PC-9 (cell line): ENCODE results near the gene TNS1. TPM values are rescaled to one million over a fixed set of nuclear protein-coding genes. Genes with fewer than 3 reads are reported as not detected.

Experiments used
- BruUV-seq: library from RNA; stranded (reverse); fragments of 400-500 nt; replicated peaks from 2 replicates; lab custom pipeline; 2021; lab: Mats Ljungman, UMichigan
- CTCF ChIA-PET: fragments of 300-600 bp; sonication (Branson Sonifier 250); formaldehyde crosslinking; loops from one replicate; lab custom pipeline; 2022; ENCODE audit warnings: antibody characterized with exemption; lab: Charles Lee
- POLR2A ChIA-PET: fragments of 300-600 bp; sonication (Branson Sonifier 250); formaldehyde crosslinking; loops from one replicate; lab custom pipeline; 2022; ENCODE audit warnings: antibody characterized with exemption; ENCODE audit not compliant: unreplicated experiment; lab: Charles Lee
- DNase-seq, 2 experiments: peaks; one replicate each; pipeline versions ENCODE4 v3.0.0 to v3.0.0-alpha.2; 2015 to 2022; ENCODE audit warnings: mixed read lengths in 1 of 2
- H2AFZ ChIP-seq: fragments of 200-600 bp; sonication (generic); 2 replicates; pipeline ENCODE4 v1.8.1; 2017; ENCODE audit warnings: antibody characterized with exemption
- H3F3A ChIP-seq: fragments of 200-600 bp; sonication (generic); 2 replicates; pipeline ENCODE4 v1.8.1; 2017; ENCODE audit warnings: antibody characterized with exemption, mild to moderate bottlenecking, low read depth; ENCODE audit not compliant: insufficient read depth
- H3K27ac ChIP-seq: fragments of 200-600 bp; sonication (generic); 2 replicates; pipeline ENCODE4 v1.6.1; 2016; ENCODE audit warnings: mixed run types
- H3K27me3 ChIP-seq: fragments of 200-600 bp; sonication (generic); 2 replicates; pipeline ENCODE4 v1.6.1; 2016; ENCODE audit warnings: low read depth, mixed run types; ENCODE audit not compliant: insufficient read depth
- H3K36me3 ChIP-seq: fragments of 200-600 bp; sonication (generic); 2 replicates; pipeline ENCODE4 v1.6.1; 2016; ENCODE audit warnings: low read depth, mixed run types
- H3K4me1 ChIP-seq: fragments of 200-600 bp; sonication (generic); replicated peaks from 2 replicates; pipeline ENCODE4 v1.6.1; 2016; ENCODE audit warnings: mixed run types; ENCODE audit not compliant: insufficient read depth
- H3K4me2 ChIP-seq: fragments of 200-600 bp; sonication (generic); 2 replicates; pipeline ENCODE4 v1.6.1; 2017; ENCODE audit warnings: mixed run types
- H3K4me3 ChIP-seq: fragments of 200-600 bp; sonication (generic); 2 replicates; pipeline ENCODE4 v1.6.1; 2016; ENCODE audit warnings: mixed run types
- H3K79me2 ChIP-seq: fragments of 200-600 bp; sonication (generic); 2 replicates; pipeline ENCODE4 v1.6.1; 2017; ENCODE audit warnings: low read depth, mixed run types
- H3K9me2 ChIP-seq: fragments of 200-600 bp; sonication (generic); 2 replicates; pipeline ENCODE4 v1.8.1; 2017; ENCODE audit warnings: mild to moderate bottlenecking; ENCODE audit not compliant: insufficient read depth
- H3K9me3 ChIP-seq: fragments of 200-600 bp; sonication (generic); 2 replicates; pipeline ENCODE4 v1.8.1; 2016; ENCODE audit warnings: low read depth; ENCODE audit not compliant: insufficient read depth
- H4K20me1 ChIP-seq: fragments of 200-600 bp; sonication (generic); 2 replicates; pipeline ENCODE4 v1.8.1; 2017; ENCODE audit not compliant: insufficient read depth
- CTCF ChIP-seq: fragments of 200-600 bp; sonication (generic); conservative IDR thresholded peaks from 2 replicates; pipeline ENCODE4 v1.6.1; 2017; ENCODE audit warnings: mixed run types, antibody characterized with exemption, mild to moderate bottlenecking, moderate library complexity
- EZH2 ChIP-seq: fragments of 200-600 bp; sonication (generic); IDR thresholded peaks from 2 replicates; pipeline ENCODE4 v1.8.0; 2017; ENCODE audit warnings: antibody characterized with exemption, low read depth
- intact Hi-C: fragments of 100-400 bp; cut with micrococcal nuclease; formaldehyde crosslinking; loops from one replicate; pipeline ENCODE4 v1.10.0; 2022; ENCODE audit not compliant: unreplicated experiment
- total RNA-seq: library from RNA; stranded (reverse); gene quantifications from 2 replicates; pipeline ENCODE4 v1.2.3, GENCODE V29; 2021

TNS1 gene
- total RNA-seq, 1 experiment from 2014 or later = 5.5 TPM

DNA sequence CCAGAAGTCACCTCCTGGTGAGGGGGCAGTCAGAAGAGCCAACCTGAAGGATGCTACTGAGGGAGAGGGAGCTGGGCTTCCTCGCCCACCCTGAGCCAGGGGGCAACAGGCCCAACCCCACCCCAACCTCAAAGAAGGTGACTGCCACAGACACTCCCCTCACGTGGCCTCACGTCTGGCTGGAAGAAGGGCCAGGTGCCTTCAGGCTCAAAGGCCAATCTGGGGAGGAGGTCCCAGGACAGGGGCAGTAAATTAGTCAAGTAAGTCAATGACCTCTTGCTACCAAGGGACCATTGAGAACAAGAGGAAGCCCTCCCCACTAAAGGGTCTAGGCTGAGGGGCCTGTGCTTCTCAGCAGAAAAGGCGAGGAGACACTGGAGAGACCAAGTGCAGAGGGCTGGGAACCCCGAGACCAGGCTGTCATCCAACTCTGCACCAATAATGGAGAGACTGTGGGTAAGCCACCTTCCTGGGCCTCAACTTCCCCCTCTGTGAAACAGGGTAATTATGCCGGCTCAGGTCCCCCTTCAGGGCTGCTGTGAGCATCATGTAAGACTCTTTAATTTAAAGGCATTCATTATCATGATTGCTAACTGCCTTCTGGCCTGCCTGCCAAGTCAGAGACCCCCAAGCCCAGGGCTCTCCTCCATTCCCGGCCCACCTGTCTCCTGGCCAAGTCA, 20.2 kb upstream of the TNS1 start:
- Histone ChIP-seq H3K79me2 (no peaks in the 10 kb centered on the region), H3K4me3 (no peak overlapping the region), H3K9me2 (no peaks in the 10 kb centered on the region), H3K4me2 (no peak overlapping the region), H3K4me1 (no peaks in the 10 kb centered on the region), H3K36me3 (no peaks in the 10 kb centered on the region), H2AFZ (no peak overlapping the region), H3K9me3 (no peaks in the 10 kb centered on the region), H3K27ac (no peak overlapping the region), H3K27me3 (no peaks in the 10 kb centered on the region), H3F3A (no peaks in the 10 kb centered on the region), H4K20me1 (no peaks in the 10 kb centered on the region)
- TF ChIP-seq CTCF (no peak), EZH2 (no peak)
- intact Hi-C loops = no loop called here
- ChIA-PET POLR2A (no interaction called here), CTCF (no interaction called here)
- no peak for DNase-seq
- no TSS peak for BruUV-seq

DNA sequence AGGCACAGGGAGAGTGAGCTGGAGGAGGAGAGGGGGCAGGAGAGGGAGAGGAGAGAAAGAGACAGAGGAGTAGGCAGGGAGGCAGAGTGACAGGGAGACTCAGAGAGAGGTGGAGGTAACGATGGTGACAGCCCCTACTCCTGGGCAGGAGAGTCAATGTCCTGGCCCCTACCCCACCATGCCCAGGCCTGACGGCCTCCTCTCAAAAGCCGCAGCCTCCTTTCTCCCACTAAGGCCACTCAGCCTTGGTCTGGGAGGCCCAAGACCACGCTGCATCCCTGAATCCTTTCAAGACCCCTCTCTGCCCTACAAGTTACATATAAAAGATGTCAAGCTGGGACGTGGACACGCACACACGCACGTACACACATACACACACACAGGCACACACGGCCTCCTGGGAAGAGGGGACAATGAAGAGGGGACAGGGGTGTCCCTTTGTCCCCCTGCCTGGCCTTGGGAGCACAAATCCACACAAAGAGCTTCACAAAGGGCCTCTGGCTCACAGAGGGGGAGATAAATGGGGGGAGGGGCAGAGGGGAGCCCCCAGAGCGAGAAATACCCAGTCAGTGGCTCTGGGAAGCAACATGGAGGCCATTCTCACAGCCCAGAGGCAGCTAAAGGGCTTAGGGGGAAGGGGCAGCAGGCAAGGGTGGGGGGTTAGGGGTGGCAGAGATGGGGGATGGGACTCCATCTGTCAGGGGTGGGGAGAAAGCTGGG, 19.5 kb upstream of the TNS1 start:
- intact Hi-C loops = no loop called here
- Histone ChIP-seq H3K27me3 (no peaks in the 10 kb centered on the region), H3K4me1 (no peaks in the 10 kb centered on the region), H3K9me2 (no peaks in the 10 kb centered on the region), H3K4me2 (no peak overlapping the region), H4K20me1 (no peaks in the 10 kb centered on the region), H3K27ac (no peak overlapping the region), H2AFZ (no peak overlapping the region), H3K36me3 (no peaks in the 10 kb centered on the region), H3K9me3 (no peaks in the 10 kb centered on the region), H3K4me3 (no peak overlapping the region), H3F3A (no peaks in the 10 kb centered on the region), H3K79me2 (no peaks in the 10 kb centered on the region)
- CTCF ChIA-PET = no interaction called here
- TF ChIP-seq EZH2 (no peak), CTCF (no peak)
- DNase-seq = no peak
- POLR2A ChIA-PET = no interaction called here
- no TSS peak for BruUV-seq

DNA sequence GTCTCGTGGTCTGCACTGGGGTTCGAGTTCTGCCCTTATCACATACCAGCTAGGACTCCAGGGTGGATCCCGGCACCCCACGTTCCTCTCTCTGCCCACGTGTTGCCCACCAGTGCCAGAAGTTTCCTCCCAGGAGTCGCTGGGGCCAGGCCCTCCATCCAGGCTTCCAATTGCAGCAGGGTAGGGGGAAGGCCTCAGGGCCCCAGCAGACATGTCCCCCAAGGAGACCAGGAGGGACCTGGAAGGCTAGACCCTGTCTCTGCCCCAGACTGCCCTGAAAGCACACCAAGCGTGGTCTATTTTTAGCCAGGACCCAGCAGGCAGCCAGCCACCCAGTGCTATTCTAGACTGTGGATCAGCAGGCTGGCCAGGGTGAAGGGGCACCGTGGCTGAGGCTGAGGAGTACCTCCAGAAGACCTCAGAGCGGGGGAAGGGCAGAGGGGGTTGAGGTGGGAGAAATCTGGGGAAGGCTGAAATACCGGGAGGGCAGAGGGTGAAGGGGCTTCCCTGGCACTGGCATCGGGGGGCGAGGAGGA, 18.8 kb upstream of the TNS1 start:
- Histone ChIP-seq H3K9me3 (no peaks in the 10 kb centered on the region), H3K27me3 (no peaks in the 10 kb centered on the region), H3K9me2 (no peaks in the 10 kb centered on the region), H3F3A (no peaks in the 10 kb centered on the region), H3K4me3 (no peak overlapping the region), H3K79me2 (no peaks in the 10 kb centered on the region), H2AFZ (no peak overlapping the region), H3K4me1 (no peaks in the 10 kb centered on the region), H3K4me2 (no peak overlapping the region), H4K20me1 (no peaks in the 10 kb centered on the region), H3K27ac (no peak overlapping the region), H3K36me3 (no peaks in the 10 kb centered on the region)
- BruUV-seq = no TSS peak
- CTCF ChIA-PET = no interaction called here
- no peak for DNase-seq
- POLR2A ChIA-PET = no interaction called here
- intact Hi-C loops = no loop called here
- TF ChIP-seq CTCF = no peak
- TF ChIP-seq EZH2 = no peak
